AG10803 (cell line): Measurements from ENCODE around the gene ELFN2.

Experiments
- DNase-seq: peaks from one replicate; pipeline ENCODE4 v3.0.0; 2010; ENCODE audit warnings: low read depth
- H3K4me3 ChIP-seq: 2 replicates; pipeline ENCODE4 v1.5.1; 2011; ENCODE audit warnings: mild to moderate bottlenecking, low read length, control low read depth
- TF ChIP-seq, protein P1 (sequence below): conservative IDR thresholded peaks from 2 replicates; pipeline ENCODE4 v1.5.1; 2011; ENCODE audit warnings: mild to moderate bottlenecking, low read length, control low read depth, inconsistent platforms

The ELFN2 gene

DNA sequence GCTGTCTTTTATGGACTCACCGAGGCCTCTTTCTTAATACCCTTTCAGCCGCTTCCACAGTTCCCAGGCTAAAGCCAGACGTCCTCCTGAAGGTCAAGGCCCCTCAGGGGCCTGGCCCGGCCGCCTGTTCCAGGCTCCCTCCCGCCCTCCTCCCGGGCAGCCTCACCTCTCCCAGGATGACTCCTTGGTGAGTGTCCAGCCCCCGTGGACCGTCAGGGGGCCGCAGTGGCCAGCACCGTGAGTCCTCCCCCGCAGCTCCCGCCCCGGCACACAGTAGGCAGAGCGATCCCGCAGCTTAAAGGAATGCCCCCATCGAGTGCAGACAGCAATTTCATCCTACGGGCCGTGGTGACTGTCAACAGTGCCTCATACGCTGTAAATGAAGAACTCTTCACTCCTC, 32.9 kb downstream of the ELFN2 start:
- TF ChIP-seq, protein P1, sequence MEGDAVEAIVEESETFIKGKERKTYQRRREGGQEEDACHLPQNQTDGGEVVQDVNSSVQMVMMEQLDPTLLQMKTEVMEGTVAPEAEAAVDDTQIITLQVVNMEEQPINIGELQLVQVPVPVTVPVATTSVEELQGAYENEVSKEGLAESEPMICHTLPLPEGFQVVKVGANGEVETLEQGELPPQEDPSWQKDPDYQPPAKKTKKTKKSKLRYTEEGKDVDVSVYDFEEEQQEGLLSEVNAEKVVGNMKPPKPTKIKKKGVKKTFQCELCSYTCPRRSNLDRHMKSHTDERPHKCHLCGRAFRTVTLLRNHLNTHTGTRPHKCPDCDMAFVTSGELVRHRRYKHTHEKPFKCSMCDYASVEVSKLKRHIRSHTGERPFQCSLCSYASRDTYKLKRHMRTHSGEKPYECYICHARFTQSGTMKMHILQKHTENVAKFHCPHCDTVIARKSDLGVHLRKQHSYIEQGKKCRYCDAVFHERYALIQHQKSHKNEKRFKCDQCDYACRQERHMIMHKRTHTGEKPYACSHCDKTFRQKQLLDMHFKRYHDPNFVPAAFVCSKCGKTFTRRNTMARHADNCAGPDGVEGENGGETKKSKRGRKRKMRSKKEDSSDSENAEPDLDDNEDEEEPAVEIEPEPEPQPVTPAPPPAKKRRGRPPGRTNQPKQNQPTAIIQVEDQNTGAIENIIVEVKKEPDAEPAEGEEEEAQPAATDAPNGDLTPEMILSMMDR, result no peak
- H3K4me3 ChIP-seq, result no peak overlapping the region
- DNase-seq, result no peak

DNA sequence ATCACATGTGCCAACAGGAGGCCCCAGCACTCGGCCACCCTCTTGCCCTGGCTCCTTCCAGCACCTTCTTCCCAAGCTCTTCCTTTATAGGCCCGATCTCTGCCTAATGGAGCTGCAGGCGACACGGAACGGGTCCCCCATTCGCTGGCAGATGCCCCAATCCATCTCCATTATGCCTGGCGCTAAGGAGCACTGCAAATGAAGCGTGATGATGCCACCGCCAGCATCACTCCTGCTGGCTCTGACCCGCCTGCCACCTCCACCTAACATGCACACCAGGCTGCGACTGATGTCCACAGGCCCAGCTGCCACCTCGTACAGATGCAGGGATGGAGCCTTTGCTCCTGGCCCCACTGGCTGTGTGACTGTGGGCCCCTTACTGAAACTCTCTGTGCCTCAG, 33.5 kb downstream of the ELFN2 start:
- no peak overlapping the region for H3K4me3 ChIP-seq
- DNase-seq, result no peak
- TF ChIP-seq, protein P1, result no peak

DNA sequence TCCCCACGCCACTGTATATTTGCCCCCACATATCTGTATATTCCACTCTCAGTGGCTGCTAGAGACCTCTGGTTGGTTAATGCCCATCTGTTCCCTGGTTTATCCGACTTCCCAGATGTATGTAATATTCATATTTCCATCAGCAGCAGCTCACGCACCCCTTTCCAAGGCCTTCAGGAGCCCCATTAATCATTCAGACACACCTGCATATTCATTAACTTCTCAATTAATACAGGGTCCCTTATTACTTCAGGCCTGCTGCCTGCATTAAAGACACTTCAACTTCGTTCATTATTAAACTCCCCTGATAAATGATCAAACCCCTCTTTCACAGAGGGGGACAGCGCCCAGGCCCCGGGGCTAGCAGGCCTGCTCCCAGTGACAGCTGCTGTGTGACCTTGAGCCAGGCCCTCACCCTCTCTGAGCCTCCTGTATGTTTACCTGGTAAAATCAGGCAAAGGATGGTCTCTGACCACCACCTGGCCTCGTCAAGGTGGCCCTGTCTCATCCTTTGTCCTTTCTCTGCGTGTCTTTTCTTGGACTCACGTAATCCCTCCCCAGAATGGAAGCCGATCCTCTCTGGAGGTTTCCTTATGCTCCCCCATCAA, 34.5 kb downstream of the ELFN2 start:
- TF ChIP-seq, protein P1, result no peak
- DNase-seq, result no peak
- H3K4me3 ChIP-seq, result no peak overlapping the region

DNA sequence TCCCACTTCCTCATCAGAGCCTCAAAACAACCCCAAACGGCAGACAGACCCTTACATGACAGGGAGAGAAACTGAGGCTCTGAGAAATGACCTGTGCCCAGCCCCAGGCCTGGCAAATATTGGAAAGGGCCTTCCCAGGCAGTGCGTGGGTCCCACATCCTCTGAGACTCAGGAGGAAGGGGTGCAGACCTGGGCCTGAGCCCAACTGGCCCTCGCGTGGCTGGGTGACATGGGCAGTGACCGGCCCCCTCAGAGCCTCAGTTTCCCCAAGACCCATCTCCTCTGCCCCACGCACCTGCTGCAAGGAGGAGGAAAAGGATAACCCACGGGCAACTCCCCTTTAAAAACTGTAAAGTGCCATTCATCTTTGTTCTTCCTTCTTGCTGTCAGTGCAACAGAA, 35.6 kb downstream of the ELFN2 start:
- DNase-seq, result no peak
- H3K4me3 ChIP-seq, result no peak overlapping the region
- TF ChIP-seq, protein P1, result no peak

DNA sequence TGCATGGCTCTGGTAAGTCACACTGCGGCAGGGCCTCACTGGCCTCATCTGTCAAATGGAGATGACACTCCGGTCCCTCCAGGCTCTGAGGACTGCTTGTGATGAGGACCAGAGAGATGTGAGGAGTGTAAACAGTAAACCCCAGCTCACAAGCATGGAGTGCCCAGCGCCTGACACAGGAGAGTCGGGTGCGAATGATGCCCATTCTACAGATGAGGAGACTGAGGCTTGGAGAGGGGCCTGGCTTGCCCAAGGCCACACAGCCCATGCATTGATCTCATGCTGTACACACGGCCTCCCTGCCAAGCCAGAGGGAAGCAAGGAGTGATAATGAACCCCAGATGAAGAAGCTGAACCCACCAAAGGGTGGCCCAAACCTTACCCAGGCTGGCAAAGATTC, 37.2 kb downstream of the ELFN2 start:
- TF ChIP-seq, protein P1, result no peak
- DNase-seq, result no peak
- H3K4me3 ChIP-seq, result no peak overlapping the region

DNA sequence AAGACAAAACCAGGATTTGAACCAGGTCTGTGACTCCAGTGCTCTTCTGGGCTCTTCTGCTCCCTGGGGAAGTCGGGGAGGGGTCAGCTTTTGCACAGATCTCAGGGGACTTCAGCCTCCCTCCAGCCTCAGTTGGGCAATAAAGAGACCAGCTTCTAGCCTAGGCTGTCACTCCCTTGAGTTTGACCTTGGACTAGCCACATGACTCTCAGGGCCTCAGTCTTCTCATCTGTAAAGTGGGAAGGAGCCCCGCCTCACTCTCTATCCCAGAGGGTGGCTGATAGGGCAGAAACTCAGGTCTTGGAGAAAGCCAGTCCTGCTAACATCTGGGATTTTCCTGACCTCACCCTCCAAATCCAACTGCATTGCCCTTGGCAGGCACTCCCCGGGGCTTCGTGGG, 38.7 kb downstream of the ELFN2 start:
- DNase-seq, result no peak
- no peak overlapping the region for H3K4me3 ChIP-seq
- TF ChIP-seq, protein P1, result no peak

DNA sequence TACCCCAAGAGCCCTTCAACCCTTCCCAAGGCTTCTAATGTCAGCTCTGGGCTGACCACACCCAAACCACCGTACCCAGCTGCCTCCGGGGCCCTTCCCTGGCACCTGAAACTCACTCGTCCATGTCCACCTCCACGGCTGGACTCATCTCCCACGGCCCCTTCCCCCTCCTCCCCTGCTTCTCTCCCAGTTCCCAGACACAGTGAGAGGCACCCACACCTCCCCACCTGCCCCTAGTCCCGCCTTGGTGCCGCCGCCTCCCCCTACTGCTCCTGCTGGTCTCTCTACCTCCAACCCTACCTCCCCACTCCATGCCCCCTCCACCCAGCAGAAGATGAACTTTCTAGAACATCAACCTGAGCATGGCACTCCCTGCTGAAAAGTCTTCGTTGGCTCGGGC, 39.5 kb downstream of the ELFN2 start:
- DNase-seq, result no peak
- TF ChIP-seq, protein P1, result no peak

More for the DNA sequence above, 39.5 kb downstream of the ELFN2 start:
- H3K4me3 ChIP-seq, result no peak overlapping the region
